Epithelial cell of esophagus (primary cell): ENCODE measurements around the gene HERC2.
"Not testable (repeated sequence)": the region's sequence is repeated elsewhere in the genome, so short reads cannot be mapped to it uniquely, and the experiment has no call there.

Experiments
- DNase-seq: peaks from one replicate; pipeline ENCODE4 v3.0.0; 2010; ENCODE audit warnings: low read depth
- H3K4me3 ChIP-seq: 2 replicates; pipeline ENCODE4 v1.5.1; 2011; ENCODE audit warnings: mild to moderate bottlenecking, low read length, control low read depth
- TF ChIP-seq, protein P1 (sequence below): IDR thresholded peaks from 2 replicates; pipeline ENCODE4 v1.5.1; 2011; ENCODE audit warnings: low read depth, mild to moderate bottlenecking, low read length, control low read depth, inconsistent platforms; ENCODE audit not compliant: insufficient read depth; ENCODE audit errors: missing control alignments

HERC2 gene

DNA sequence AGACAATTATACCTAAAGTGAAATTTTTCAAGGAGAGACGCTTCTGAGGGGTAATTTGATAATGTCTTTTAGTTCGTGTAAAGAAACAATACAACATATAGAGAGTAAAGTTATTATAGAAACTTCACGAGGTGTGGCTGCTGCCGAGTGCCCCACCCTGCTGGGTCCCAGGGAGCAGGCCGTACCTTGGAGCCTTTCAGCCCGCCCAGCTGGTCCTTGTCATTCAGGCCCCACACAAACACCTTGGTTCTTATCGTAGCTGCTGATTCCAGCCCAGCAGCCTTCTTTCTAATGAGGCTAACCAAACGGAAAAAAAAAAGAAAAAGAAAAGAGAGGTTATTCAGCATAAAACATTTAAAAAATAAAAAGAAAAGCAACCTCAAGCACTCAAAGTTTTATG, 139.8 kb downstream of the HERC2 start:
- no peak for DNase-seq
- H3K4me3 ChIP-seq = no peak overlapping the region
- TF ChIP-seq, protein P1, sequence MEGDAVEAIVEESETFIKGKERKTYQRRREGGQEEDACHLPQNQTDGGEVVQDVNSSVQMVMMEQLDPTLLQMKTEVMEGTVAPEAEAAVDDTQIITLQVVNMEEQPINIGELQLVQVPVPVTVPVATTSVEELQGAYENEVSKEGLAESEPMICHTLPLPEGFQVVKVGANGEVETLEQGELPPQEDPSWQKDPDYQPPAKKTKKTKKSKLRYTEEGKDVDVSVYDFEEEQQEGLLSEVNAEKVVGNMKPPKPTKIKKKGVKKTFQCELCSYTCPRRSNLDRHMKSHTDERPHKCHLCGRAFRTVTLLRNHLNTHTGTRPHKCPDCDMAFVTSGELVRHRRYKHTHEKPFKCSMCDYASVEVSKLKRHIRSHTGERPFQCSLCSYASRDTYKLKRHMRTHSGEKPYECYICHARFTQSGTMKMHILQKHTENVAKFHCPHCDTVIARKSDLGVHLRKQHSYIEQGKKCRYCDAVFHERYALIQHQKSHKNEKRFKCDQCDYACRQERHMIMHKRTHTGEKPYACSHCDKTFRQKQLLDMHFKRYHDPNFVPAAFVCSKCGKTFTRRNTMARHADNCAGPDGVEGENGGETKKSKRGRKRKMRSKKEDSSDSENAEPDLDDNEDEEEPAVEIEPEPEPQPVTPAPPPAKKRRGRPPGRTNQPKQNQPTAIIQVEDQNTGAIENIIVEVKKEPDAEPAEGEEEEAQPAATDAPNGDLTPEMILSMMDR = no peak

DNA sequence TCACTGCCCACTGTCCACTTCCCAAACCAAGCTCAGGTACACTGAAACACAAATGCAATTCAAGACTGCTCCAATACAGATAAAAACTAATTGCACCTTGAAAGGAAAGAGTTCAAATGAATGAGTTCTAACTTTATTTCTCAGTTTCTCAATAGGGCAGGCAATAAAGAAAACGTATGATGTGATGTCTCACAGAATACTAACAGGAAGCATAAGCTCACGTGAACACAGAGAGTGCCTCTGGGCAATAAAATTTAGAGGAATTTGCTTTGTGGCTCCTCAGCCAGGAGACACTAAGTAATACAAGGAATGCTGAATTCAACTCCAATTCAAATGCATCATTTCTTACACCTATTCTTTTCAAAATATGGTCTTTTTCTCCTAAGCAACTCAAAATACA, 140.6 kb downstream of the HERC2 start:
- no peak for DNase-seq
- TF ChIP-seq, protein P1 = no peak
- no peak overlapping the region for H3K4me3 ChIP-seq

DNA sequence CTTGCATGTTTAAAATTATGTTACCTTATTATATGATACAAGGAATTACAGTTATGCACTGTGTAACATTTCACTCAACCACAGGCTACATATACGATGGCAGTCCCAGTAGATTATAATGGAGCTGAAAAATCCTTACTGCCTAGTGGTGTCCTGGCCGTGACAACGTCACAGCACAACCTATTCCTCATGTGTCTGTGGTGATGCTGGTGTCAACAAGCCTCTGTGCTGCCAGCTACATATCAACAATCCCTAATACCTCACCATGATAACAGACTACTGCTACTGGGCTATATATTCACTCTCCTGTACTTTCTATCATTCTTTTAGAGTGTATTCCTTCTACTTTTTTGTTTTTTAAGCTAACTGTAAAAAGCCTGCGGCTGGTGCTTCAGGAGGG, 142.7 kb downstream of the HERC2 start:
- TF ChIP-seq, protein P1 = no peak
- DNase-seq = no peak

DNA sequence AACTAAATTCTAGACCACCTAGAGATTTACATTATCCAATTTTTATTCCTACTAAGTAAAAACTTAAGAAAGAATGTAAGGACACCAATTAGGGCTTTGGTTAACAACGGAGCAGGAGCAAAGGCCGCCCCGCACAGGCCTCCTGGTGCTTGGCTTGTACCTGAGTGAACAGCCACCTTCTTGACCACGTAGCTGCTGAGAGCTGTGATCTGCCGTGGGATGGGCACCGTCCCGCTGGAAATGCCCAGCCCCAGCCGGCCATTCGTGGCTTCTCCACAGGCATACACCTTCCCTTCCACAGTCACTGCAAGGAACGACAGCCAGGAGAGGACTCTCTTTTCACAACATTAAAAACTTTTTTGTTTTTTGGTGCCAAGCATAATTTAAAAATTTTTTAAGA, 143.3 kb downstream of the HERC2 start:
- H3K4me3 ChIP-seq = no peak overlapping the region

More for the DNA sequence above, 142.7 kb downstream of the HERC2 start:
- H3K4me3 ChIP-seq = no peak overlapping the region

DNA sequence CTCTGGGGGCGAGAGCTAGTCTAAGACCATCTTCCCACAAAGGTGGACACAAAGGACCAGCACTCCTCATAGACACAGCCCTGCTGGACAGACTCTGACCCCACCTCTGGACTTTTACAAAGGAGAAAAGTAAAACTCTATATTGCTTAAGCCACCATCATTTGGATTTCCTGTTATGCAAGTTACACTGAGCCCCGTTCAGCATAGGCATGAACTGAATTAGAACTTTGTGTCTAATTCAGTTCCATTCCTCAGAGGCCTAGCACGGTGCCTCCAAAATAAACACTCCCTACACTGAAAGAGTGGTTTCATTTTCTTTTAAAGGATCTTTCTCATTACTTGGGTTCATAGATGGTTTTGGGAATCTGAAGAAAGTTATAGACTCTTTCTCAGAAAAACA, 143.7 kb downstream of the HERC2 start:
- no peak overlapping the region for H3K4me3 ChIP-seq
- TF ChIP-seq, protein P1 = no peak
- DNase-seq = no peak

More for the DNA sequence above, 143.3 kb downstream of the HERC2 start:
- TF ChIP-seq, protein P1 = no peak
- no peak for DNase-seq

DNA sequence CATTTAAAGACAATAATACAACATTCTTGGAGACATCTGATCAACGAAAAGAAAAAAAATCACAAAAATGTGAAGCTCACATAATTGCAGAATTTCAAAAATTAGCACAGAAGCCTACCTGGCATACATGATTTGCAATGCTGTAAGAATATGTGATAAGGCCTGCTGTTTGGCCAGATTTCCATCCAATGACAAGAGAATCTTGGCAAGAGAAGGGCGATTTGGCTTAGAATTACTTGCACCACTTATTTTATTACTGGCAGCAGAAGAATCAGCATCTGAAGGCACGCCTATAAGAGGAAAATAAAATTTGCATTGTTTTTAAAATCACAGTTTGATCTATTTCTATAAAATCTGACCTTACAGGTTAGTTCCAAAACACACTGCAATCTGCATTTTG, 152.6 kb downstream of the HERC2 start:
- H3K4me3 ChIP-seq = no peak overlapping the region
- TF ChIP-seq, protein P1 = no peak
- no peak for DNase-seq

DNA sequence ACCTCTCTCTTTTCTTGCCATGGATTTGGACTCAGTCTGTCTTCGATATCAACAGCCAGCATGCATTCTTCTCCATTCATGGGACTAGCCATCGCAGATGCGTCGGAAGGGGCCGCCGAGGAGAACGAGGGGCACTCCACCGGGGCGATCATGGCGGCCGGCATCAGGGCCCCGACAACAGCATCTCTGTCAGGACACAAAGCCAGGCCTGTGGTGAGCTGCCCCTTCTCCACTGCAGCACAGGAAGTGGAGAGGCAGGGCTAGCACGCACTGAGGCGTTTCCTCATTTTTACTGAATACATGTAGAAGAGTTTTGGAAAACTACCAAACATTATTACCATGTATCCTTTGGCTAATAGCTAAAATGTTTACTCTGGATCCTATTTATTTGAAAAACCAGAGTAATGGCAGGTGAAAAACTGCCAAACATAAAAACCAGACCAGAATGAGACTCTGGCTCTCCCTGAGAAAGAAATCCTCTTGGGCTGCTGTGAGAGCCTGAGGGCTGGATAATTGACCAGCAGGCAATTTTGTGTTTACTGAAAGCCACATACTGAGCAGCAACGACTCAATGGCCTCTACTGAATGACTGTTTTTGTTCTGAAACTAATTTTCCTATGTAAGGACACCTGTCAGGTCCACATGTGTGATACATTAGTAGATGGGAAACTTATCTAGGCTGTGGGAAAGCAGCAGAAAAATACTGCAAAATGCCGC, 153.4 kb downstream of the HERC2 start:
- H3K4me3 ChIP-seq, DNase-seq: not testable (repeated sequence)
